Measurements from ENCODE around the gene SUMO1. TPM values are rescaled to one million over a fixed set of nuclear protein-coding genes. Genes with fewer than 3 reads are reported as not detected.

SUMO1 gene
- polyA plus RNA-seq, 2 of the 4 experiments (the other 2 are of a cell fraction): 206 to 316 TPM

- TF ChIP-seq NPAS2 (CRISPR knock-in tag; IDR thresholded peaks at IDR 0.05; ENCODE audit: borderline replicate concordance) (no peak), CBX2 (IDR thresholded peaks at IDR 0.05; ENCODE audit: borderline replicate concordance, low read depth) (no peak), MAZ (IDR thresholded peaks at IDR 0.05; ENCODE audit: borderline replicate concordance, low read depth, low read length) (no peak), HOXB5 (CRISPR knock-in tag; IDR thresholded peaks at IDR 0.05) (no peak)
Measured at GRCh38 chr2:202169832-202170424, 68.5 kb downstream of the SUMO1 start (continued).

- TF ChIP-seq HOXA7 (CRISPR knock-in tag; IDR thresholded peaks at IDR 0.05) (no peak), KDM5A (IDR thresholded peaks at IDR 0.05) (no peak), TP53 (CRISPR knock-in tag; IDR thresholded peaks at IDR 0.05) (no peak), RCOR1 (IDR thresholded peaks at IDR 0.05; ENCODE audit: low read depth, low read length) (no peak), FOXS1 (CRISPR knock-in tag; IDR thresholded peaks at IDR 0.05) (no peak), POLR2A (IDR thresholded peaks at IDR 0.05; ENCODE audit: low read length) (no peak), ESRRA (IDR thresholded peaks at IDR 0.05; ENCODE audit: borderline replicate concordance, low read length) (no peak), ELK1 (IDR thresholded peaks at IDR 0.05; ENCODE audit: low read depth, low read length) (no peak), MAX (IDR thresholded peaks at IDR 0.05) (no peak), NPAS2 (CRISPR knock-in tag; IDR thresholded peaks at IDR 0.05; ENCODE audit: borderline replicate concordance) (no peak), EP300 (IDR thresholded peaks at IDR 0.05) (no peak), RFX5 (IDR thresholded peaks at IDR 0.05) (no peak), ZFP36 (IDR thresholded peaks at IDR 0.05; ENCODE audit: borderline replicate concordance, partially characterized antibody) (no peak), CTCF (IDR thresholded peaks at IDR 0.05) (no peak), HOXB5 (CRISPR knock-in tag; IDR thresholded peaks at IDR 0.05) (no peak), HMGXB4 (CRISPR knock-in tag; IDR thresholded peaks at IDR 0.05; ENCODE audit: borderline replicate concordance) (no peak), FOSL2 (IDR thresholded peaks at IDR 0.05) (no peak), FOSL2 (CRISPR knock-in tag; IDR thresholded peaks at IDR 0.05) (no peak), CHD4 (IDR thresholded peaks at IDR 0.05; ENCODE audit: borderline replicate concordance) (no peak)
Measured at GRCh38 chr2:202169131-202169530, 69.3 kb downstream of the SUMO1 start.

More at GRCh38 chr2:202169131-202169530, 69.3 kb downstream of the SUMO1 start:
- H3K4me3 ChIP-seq: no peak overlapping the region
- FAIRE-seq (no peak), ATAC-seq (peak in 1 of 2 experiments; percentile 34; a peak in 1 of 6 replicates), DNase-seq (ENCODE audit: low read depth in 1 of 2, low spot score in 1 of 2) (no peak)
- no peaks in the 10 kb centered on the region for H3K9me3 ChIP-seq
- no peaks in the 10 kb centered on the region for H3K4me1 ChIP-seq
- H3K27ac ChIP-seq: no peak overlapping the region
- ChIA-PET POLR2A (no interaction called here), CTCF (interaction anchor here (0.5 to 3.3 kb wide), 3 partner anchors 10 to 332 kb away, joined by 3 to 16 read pairs (median 6); no protein-coding TSS in a partner anchor)
- H3K4me2 ChIP-seq: no peak overlapping the region

Measured in A549 (cell line).